Tibial artery (tissue), 4 donors: ENCODE measurements around the gene ZNF547.

Experiments
- DNase-seq, 2 donors: peaks; one replicate each; pipeline ENCODE4 v3.0.0-alpha.2; 2019
- H3K27ac ChIP-seq, 2 donors: fragments of 200-600 bp; sonication (generic) in 1 of 2; 1 replicate in 1 of 2; 2 replicates in 1 of 2; pipeline ENCODE4 v1.5.1; 2018 to 2019; ENCODE audit warnings: mild to moderate bottlenecking in 1 of 2
- H3K27me3 ChIP-seq, 2 donors: fragments of 200-600 bp; sonication (generic) in 1 of 2; one replicate each; pipeline versions ENCODE4 v1.5.1 to v1.6.0; 2016 to 2019
- H3K36me3 ChIP-seq, 3 donors: fragments of 200-600 bp; sonication (generic) in 2 of 3; one replicate each; pipeline ENCODE4 v1.5.1; 2016 to 2019; ENCODE audit warnings: mild to moderate bottlenecking in 2 of 3
- H3K4me1 ChIP-seq, 4 donors: fragments of 200-600 bp; sonication (generic) in 2 of 4; 1 replicate in 3 of 4; 2 replicates in 1 of 4; pipeline ENCODE4 v1.5.1; 2016 to 2019
- H3K4me3 ChIP-seq, 2 donors: fragments of 200-600 bp; sonication (generic) in 1 of 2; 1 replicate in 1 of 2; 2 replicates in 1 of 2; pipeline ENCODE4 v1.5.1; 2018 to 2019; ENCODE audit warnings: mild to moderate bottlenecking in 2 of 2
- H3K9me3 ChIP-seq, 3 donors: fragments of 200-600 bp; sonication (generic) in 1 of 3; one replicate each; pipeline ENCODE4 v1.5.1; 2016 to 2019
- intact Hi-C: fragments of 100-400 bp; cut with DNase I; formaldehyde crosslinking; loops from one replicate; pipeline ENCODE4 v1.15.0; 2023; ENCODE audit warnings: low total_unique reads
- TF ChIP-seq, protein P1 (sequence below), 2 experiments: fragments of 200-600 bp in 1 of 2; fragments of 450-650 bp in 1 of 2; IDR thresholded peaks; one replicate each; pipeline ENCODE4 v1.5.1; 2017 to 2019; ENCODE audit warnings: antibody characterized with exemption in 2 of 2, mild to moderate bottlenecking in 1 of 2, moderate library complexity in 1 of 2

Gene ZNF547

DNA sequence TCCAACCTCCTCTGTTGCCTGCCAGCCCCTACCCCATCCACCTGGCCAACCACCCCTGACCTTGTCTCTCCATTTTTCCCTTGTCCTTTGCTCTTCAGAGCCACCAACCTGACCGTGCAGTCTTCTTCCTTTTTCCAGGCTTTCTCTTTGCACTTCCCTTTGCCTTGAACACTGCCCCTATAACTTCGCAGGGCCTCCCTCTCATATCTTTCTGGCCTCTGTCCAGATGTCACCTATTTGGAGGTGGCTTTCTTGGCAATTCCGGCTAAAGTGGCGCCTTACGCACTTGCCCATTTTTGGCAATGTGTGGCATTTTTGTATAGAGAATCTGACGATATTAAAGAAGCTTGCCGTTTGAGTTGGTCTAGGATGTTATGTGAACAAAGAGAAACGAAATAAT, 42.2 kb upstream of the ZNF547 start:
- TF ChIP-seq, protein P1, sequence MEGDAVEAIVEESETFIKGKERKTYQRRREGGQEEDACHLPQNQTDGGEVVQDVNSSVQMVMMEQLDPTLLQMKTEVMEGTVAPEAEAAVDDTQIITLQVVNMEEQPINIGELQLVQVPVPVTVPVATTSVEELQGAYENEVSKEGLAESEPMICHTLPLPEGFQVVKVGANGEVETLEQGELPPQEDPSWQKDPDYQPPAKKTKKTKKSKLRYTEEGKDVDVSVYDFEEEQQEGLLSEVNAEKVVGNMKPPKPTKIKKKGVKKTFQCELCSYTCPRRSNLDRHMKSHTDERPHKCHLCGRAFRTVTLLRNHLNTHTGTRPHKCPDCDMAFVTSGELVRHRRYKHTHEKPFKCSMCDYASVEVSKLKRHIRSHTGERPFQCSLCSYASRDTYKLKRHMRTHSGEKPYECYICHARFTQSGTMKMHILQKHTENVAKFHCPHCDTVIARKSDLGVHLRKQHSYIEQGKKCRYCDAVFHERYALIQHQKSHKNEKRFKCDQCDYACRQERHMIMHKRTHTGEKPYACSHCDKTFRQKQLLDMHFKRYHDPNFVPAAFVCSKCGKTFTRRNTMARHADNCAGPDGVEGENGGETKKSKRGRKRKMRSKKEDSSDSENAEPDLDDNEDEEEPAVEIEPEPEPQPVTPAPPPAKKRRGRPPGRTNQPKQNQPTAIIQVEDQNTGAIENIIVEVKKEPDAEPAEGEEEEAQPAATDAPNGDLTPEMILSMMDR (IDR thresholded peaks at IDR 0.05) = no peak
- peaks cover 0 to 18% (median 13%) of the 10 kb centered on the region in 4 donors for H3K4me1 ChIP-seq
- H3K27ac ChIP-seq = peak overlapping the region; percentile 87 to 95
- H3K4me3 ChIP-seq = peak overlapping the region; percentile 93 to 94
- peaks cover 36 to 38% (median 36%) of the 10 kb centered on the region in 3 donors for H3K36me3 ChIP-seq
- H3K9me3 ChIP-seq = peaks cover 0 to 39% (median 26%) of the 10 kb centered on the region in 3 donors
- no peak for DNase-seq
- H3K27me3 ChIP-seq = peaks cover 0 to 9% of the 10 kb centered on the region in 2 donors
- intact Hi-C loops = loop anchor here (5.0 kb wide), 1 partner anchor 36 kb away; no protein-coding TSS in a partner anchor

DNA sequence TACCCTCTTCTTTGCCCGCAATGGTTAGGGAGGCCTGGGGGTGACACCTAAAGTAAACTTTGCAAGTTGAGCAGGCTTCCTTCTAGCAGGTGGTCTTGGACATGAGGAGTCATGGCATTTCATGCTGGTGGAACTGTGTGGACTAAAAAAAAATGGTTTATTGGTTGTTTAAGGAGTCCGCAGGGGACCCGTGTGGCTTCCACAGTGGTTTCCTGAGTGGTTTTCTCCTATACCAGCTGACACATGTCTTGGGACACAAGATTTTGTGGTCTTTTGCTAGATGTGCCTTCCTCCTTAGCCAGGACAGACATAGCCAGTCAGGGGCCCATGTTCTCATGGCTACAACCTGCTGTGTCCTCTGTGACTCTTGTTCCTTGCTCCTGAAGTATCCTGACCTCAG, 41.6 kb upstream of the ZNF547 start:
- intact Hi-C loops = loop anchor here (5.0 kb wide), 1 partner anchor 36 kb away; no protein-coding TSS in a partner anchor
- peaks cover 0 to 45% (median 32%) of the 10 kb centered on the region in 3 donors for H3K9me3 ChIP-seq
- TF ChIP-seq, protein P1 (IDR thresholded peaks at IDR 0.05) = no peak
- peaks cover 0 to 9% of the 10 kb centered on the region in 2 donors for H3K27me3 ChIP-seq
- peak overlapping the region in 1 of 2 donors; percentile 94 for H3K4me3 ChIP-seq
- H3K36me3 ChIP-seq = peaks cover 42 to 44% (median 42%) of the 10 kb centered on the region in 3 donors
- no peak overlapping the region for H3K27ac ChIP-seq
- DNase-seq = no peak
- H3K4me1 ChIP-seq = peaks cover 0 to 18% (median 13%) of the 10 kb centered on the region in 4 donors

DNA sequence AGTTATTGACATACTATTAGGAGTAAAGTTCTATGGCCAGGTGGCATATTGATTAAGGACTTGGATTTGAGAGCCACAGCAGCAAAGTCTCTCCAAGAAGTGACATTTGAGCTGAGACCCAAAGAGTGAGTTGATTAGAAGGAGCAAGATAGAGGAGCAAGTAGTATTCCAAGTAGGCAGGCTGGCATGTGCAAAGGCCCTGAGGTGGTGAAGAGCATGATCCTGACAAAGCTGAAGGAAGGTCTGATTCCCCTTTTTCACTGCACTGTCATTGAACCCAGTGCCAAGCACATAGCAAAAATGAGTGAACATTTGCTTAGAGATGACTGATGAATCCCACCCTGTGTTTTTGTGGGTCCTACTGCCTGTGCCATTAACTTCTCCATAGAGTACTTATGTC, 38.4 kb upstream of the ZNF547 start:
- Histone ChIP-seq H3K4me1 (peaks cover 0 to 18% (median 13%) of the 10 kb centered on the region in 4 donors), H3K36me3 (peaks cover 72 to 76% (median 74%) of the 10 kb centered on the region in 3 donors), H3K9me3 (peaks cover 0 to 76% (median 56%) of the 10 kb centered on the region in 3 donors), H3K27ac (no peak overlapping the region), H3K27me3 (no peaks in the 10 kb centered on the region), H3K4me3 (no peak overlapping the region)
- no peak for DNase-seq
- TF ChIP-seq, protein P1 (IDR thresholded peaks at IDR 0.05) = no peak
- intact Hi-C loops = loop anchor here (5.0 kb wide), 1 partner anchor 32 kb away; no protein-coding TSS in a partner anchor

DNA sequence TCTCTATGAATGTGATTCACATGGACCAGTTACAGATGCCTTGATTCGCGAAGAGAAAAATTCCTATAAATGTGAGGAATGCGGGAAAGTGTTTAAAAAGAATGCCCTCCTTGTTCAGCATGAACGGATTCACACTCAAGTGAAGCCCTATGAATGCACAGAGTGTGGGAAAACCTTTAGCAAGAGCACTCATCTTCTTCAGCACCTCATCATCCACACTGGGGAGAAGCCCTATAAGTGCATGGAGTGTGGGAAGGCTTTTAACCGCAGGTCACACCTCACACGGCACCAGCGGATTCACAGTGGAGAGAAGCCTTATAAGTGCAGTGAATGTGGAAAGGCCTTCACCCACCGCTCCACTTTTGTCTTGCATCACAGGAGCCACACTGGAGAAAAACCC, 35.4 kb upstream of the ZNF547 start:
- intact Hi-C loops = no loop called here
- peaks cover 0 to 97% (median 53%) of the 10 kb centered on the region in 3 donors for H3K9me3 ChIP-seq
- H3K36me3 ChIP-seq = peaks cover 85 to 96% (median 95%) of the 10 kb centered on the region in 3 donors
- H3K4me1 ChIP-seq = no peaks in the 10 kb centered on the region
- H3K27me3 ChIP-seq = no peaks in the 10 kb centered on the region
- DNase-seq = no peak
- H3K27ac ChIP-seq = no peak overlapping the region
- no peak overlapping the region for H3K4me3 ChIP-seq
- TF ChIP-seq, protein P1 (IDR thresholded peaks at IDR 0.05) = no peak

DNA sequence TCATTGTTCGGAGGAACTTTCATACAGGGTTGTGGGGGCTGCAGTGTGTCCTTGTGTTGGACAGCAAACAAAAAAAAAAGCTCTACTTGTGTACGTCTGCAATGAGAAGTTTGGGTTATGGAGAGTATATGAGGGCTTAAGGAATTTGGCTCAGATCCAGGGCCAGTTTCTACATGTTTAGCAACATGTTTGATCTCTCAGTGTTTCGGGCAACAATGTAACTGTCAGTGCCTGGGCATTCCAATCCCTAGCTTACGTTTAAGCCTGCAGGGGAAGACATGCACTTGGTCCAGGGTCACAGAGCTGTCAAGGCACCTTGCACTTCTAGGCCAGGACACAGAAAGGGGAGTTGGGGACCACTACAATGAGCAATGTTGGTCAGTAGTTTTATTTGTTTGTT, 29.2 kb upstream of the ZNF547 start:
- no peak for DNase-seq
- Histone ChIP-seq H3K27ac (no peak overlapping the region), H3K4me1 (peaks cover 0 to 12% (median 5%) of the 10 kb centered on the region in 4 donors), H3K27me3 (no peaks in the 10 kb centered on the region), H3K4me3 (no peak overlapping the region), H3K9me3 (peaks cover 0 to 47% (median 3%) of the 10 kb centered on the region in 3 donors), H3K36me3 (peaks cover 23 to 46% (median 35%) of the 10 kb centered on the region in 3 donors)
- TF ChIP-seq, protein P1 (IDR thresholded peaks at IDR 0.05) = no peak
- intact Hi-C loops = no loop called here
